T1000 (cell line): ENCODE data around the gene NKX1-2.

Experiments
- DNase-seq: peaks from one replicate; lab custom pipeline; 2025; ENCODE audit warnings: mixed read lengths; lab: John Stamatoyannopoulos, UW

Gene NKX1-2

GRCh38 chr10:124415210-124415609, 34.6 kb downstream of the NKX1-2 start:
- DNase-seq: no peak

- DNase-seq: no peak
Measured at GRCh38 chr10:124414076-124414475, 35.8 kb downstream of the NKX1-2 start.

- no peak for DNase-seq
Measured at GRCh38 chr10:124409696-124410095, 40.1 kb downstream of the NKX1-2 start.

GRCh38 chr10:124408357-124408756, 41.5 kb downstream of the NKX1-2 start:
- DNase-seq: no peak

- DNase-seq: no peak
Measured at GRCh38 chr10:124407456-124407855, 42.4 kb downstream of the NKX1-2 start.

GRCh38 chr10:124403548-124403947, 46.3 kb downstream of the NKX1-2 start:
- no peak for DNase-seq

GRCh38 chr10:124402273-124402672, 47.6 kb downstream of the NKX1-2 start:
- DNase-seq: no peak

- no peak for DNase-seq
Measured at GRCh38 chr10:124401633-124402032, 48.2 kb downstream of the NKX1-2 start.
